ENCODE data around the gene OR2M3.
"Not testable (repeated sequence)": the region's sequence is repeated elsewhere in the genome, so short reads cannot be mapped to it uniquely, and the experiment has no call there.

OR2M3 gene

GRCh38 chr1:248259309-248259708 lies 62.2 kb downstream of the OR2M3 start:
- not testable (repeated sequence) for H3K4me1 ChIP-seq (ENCODE audit: control insufficient read depth, low read depth, low read length); H4K8ac ChIP-seq (ENCODE audit: low read depth, low read length); H3K79me1 ChIP-seq (ENCODE audit: low read length); H3K23ac ChIP-seq (ENCODE audit: low read length); H2BK15ac ChIP-seq (replicated peaks; ENCODE audit: low read depth); H3K4me2 ChIP-seq (ENCODE audit: low read length); H3K27ac ChIP-seq (ENCODE audit: low read depth, low read length); H2BK5ac ChIP-seq (ENCODE audit: low read length); H3K27me3 ChIP-seq (ENCODE audit: insufficient read depth, low read length, poor library complexity); H3K4ac ChIP-seq (ENCODE audit: low read depth, low read length); H2BK120ac ChIP-seq (ENCODE audit: low read depth, low read length); H3K4me3 ChIP-seq (ENCODE audit: low read length); H2AK5ac ChIP-seq (ENCODE audit: low read length); H3K36me3 ChIP-seq (ENCODE audit: control insufficient read depth, insufficient read depth, low read length); H3K79me2 ChIP-seq (ENCODE audit: control insufficient read depth, insufficient read depth, low read length); DNase-seq; H3K9ac ChIP-seq (ENCODE audit: low read length); H4K5ac ChIP-seq (ENCODE audit: low read length); H3K18ac ChIP-seq (ENCODE audit: low read length); H3K56ac ChIP-seq (ENCODE audit: low read length)
- WGBS (ENCODE audit: extremely low coverage, insufficient coverage, low lambda C conversion rate) = no CpG with 5 or more reads among the region's 1 CpG

Data from mesendoderm (in vitro differentiated cells).